HG03469 (cell line): ENCODE results near the gene PSMB9.
"Not testable (repeated sequence)": the region's sequence is repeated elsewhere in the genome, so short reads cannot be mapped to it uniquely, and the experiment has no call there.

ENCODE experiments used
- ATAC-seq: cut with Tn5 transposase; IDR thresholded peaks from one replicate; pipeline ENCODE4 v1.9.1; 2021; ENCODE audit warnings: mild to moderate bottlenecking, moderate library complexity, moderate number of reproducible peaks; ENCODE audit not compliant: unreplicated experiment

Gene PSMB9

GRCh38 chr6:32853541-32854375 is at the start of gene PSMB9, which contains the start of gene TAP1:
Gene PSMB9, plus strand, starts transcription at chr6:32854192. Its CDS starts 38 bp downstream, at chr6:32854230.
Gene TAP1, minus strand, starts transcription at chr6:32853704. Its CDS starts 68 bp downstream, at chr6:32853636.
- ATAC-seq: peak; percentile 57

GRCh38 chr6:32805404-32805803 is 48.6 kb upstream of the PSMB9 start:
- ATAC-seq: not testable (repeated sequence)

- ATAC-seq: no peak
Observed at GRCh38 chr6:32807020-32807580, 46.9 kb upstream of the PSMB9 start.

- no peak for ATAC-seq
Observed at GRCh38 chr6:32809171-32809570, 44.8 kb upstream of the PSMB9 start.

GRCh38 chr6:32814145-32814544 is 39.8 kb upstream of the PSMB9 start:
- no peak for ATAC-seq

- no peak for ATAC-seq
Observed at GRCh38 chr6:32815115-32815514, 38.9 kb upstream of the PSMB9 start.

GRCh38 chr6:32815996-32816395 is 38.0 kb upstream of the PSMB9 start:
- no peak for ATAC-seq

- ATAC-seq: no peak
Observed at GRCh38 chr6:32816746-32817204, 37.2 kb upstream of the PSMB9 start, which contains the start of gene HLA-DOB. Gene HLA-DOB, minus strand, starts transcription at chr6:32817002. Its CDS starts 51 bp downstream, at chr6:32816951.

- no peak for ATAC-seq
Observed at GRCh38 chr6:32818867-32819266, 35.1 kb upstream of the PSMB9 start.

- no peak for ATAC-seq
Observed at GRCh38 chr6:32819729-32820128, 34.3 kb upstream of the PSMB9 start.

GRCh38 chr6:32825966-32826365 is 28.0 kb upstream of the PSMB9 start:
- ATAC-seq: no peak

GRCh38 chr6:32827025-32827424 is 27.0 kb upstream of the PSMB9 start:
- ATAC-seq: no peak

GRCh38 chr6:32829495-32829894 is 24.5 kb upstream of the PSMB9 start:
- no peak for ATAC-seq

- ATAC-seq: no peak
Observed at GRCh38 chr6:32830017-32830416, 24.0 kb upstream of the PSMB9 start.

GRCh38 chr6:32830936-32831335 is 23.1 kb upstream of the PSMB9 start:
- ATAC-seq: no peak

GRCh38 chr6:32832535-32832934 is 21.5 kb upstream of the PSMB9 start:
- ATAC-seq: no peak

GRCh38 chr6:32833664-32834063 is 20.3 kb upstream of the PSMB9 start:
- ATAC-seq: no peak

GRCh38 chr6:32835167-32835893 is 18.7 kb upstream of the PSMB9 start:
- ATAC-seq: no peak

- no peak for ATAC-seq
Observed at GRCh38 chr6:32836873-32837272, 17.1 kb upstream of the PSMB9 start.

GRCh38 chr6:32837651-32838113 is 16.3 kb upstream of the PSMB9 start:
- ATAC-seq: no peak
